Activated T-cell treated with anti-CD3 and anti-CD28 coated beads for 48 hours (primary cell): Measurements from ENCODE around the gene SH3BGRL2.

Source experiments
- DNase-seq: peaks from one replicate; pipeline ENCODE4 v3.0.0-alpha.2; 2020; ENCODE audit warnings: low read depth

Gene SH3BGRL2

DNA sequence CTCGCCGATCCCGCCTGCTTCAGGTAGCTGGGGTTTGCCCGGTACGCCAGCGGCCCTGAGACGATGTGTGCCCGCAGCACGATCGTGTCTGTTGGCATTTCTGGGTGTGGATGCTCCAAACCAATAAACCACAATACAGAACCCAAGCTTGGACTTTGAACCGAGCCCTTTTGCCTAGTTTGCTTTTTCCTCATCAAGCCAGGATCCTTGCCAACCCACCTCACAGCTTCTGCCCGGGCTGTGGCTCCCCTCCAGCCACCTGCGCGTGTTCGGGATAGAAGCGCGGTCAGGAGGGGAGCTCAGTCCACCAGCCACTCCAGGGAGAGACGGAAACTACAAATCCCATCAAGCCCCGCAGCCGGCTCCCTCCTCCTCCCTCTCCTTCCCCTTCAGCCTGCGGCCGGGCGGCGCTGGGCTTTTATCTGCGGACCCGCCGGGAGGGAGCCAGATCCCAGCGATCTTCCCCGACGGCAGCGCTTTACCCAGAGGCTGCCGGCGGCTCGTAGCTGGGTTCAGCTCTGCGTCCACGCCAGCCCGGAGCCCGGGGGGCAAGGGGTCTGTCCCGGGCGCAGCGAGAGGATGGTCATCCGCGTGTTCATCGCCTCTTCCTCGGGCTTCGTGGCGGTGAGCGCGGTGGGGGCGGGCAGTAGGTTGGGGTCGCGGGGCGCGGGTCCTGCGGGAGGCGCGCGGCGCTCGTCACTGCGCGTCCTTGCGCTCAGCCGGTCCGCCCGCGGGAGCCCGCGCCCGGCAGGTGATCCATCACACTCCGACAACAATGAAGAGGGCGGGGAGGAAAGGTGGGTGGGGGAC lies at the start of gene SH3BGRL2:
SH3BGRL2 (plus strand) TSS at position 447 of the 810 bp plus-strand sequence; CDS start at position 580, 133 bp downstream.
- DNase-seq, result peak; percentile 30

- DNase-seq, result no peak
These were observed 46.8 kb upstream of the SH3BGRL2 start for GRCh38 chr6:79584332-79584731.

- no peak for DNase-seq
These were observed 44.6 kb upstream of the SH3BGRL2 start for GRCh38 chr6:79586548-79586947.

DNA sequence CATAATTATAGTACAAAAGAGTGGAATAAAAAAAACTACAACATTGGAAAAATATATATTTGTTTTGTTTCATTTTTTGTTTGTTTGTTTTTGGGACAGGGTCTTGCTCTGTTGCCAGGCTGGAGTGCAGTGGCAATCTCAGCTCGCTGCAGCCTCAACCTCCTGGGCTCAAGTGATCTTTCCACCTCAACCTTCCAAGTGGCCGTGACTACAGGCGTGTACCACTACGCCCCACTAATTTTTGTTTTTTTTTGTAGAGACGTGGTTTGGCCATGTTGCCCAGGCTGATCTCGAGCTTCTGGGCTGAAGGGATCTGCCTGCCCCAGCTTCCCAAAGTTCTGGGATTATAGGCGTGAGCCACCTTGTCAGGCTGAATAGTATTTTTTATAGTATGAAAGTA lies 41.4 kb upstream of the SH3BGRL2 start:
- no peak for DNase-seq

DNA sequence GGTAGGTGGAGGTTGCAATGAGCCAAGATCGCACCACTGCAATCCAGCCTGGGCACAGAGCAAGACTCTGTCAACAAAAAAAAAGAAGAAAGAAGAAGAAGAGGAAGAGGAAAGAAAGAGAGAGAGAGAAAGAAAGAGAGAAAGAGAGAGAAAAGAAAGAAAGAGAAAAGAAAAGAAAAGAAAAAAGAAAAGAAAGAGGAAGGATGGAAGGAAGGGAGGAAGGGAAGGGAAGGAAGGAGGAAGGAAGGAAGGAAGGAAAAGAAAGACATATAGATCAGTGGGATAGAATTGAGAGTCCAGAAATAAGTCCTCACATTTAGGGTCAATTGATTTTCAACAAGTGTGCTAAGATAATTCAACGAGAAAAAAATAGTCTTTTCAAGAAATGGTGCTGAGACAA lies 34.0 kb upstream of the SH3BGRL2 start:
- DNase-seq, result no peak

- no peak for DNase-seq
These were observed 33.1 kb upstream of the SH3BGRL2 start for GRCh38 chr6:79598012-79598411.

DNA sequence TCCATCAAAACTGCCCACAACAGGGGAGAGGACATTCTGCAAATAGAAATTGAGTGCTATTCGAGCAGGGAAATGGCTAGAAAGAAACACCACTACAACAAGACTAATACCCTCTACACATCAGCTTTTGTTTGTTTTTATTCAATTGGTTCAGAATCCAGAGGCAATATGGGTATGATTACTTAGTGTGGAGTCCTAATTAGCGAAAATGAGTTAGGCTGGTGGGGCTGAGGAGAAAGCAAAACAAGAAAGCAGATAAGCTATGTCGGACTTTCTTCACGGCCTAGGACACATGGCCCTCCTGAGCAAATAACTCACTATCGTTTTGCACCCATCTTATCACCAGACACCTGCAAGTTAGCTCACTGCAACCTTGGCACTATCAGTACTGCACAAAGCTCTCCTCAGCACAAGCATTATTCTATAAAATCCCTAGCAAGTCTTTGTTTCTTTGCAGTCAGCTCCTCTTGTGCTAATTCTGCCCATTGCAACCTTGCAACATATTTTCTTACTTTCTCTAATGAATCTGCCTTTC lies 31.3 kb upstream of the SH3BGRL2 start:
- no peak for DNase-seq

- DNase-seq, result no peak
These were observed 30.8 kb upstream of the SH3BGRL2 start for GRCh38 chr6:79600313-79600712.

DNA sequence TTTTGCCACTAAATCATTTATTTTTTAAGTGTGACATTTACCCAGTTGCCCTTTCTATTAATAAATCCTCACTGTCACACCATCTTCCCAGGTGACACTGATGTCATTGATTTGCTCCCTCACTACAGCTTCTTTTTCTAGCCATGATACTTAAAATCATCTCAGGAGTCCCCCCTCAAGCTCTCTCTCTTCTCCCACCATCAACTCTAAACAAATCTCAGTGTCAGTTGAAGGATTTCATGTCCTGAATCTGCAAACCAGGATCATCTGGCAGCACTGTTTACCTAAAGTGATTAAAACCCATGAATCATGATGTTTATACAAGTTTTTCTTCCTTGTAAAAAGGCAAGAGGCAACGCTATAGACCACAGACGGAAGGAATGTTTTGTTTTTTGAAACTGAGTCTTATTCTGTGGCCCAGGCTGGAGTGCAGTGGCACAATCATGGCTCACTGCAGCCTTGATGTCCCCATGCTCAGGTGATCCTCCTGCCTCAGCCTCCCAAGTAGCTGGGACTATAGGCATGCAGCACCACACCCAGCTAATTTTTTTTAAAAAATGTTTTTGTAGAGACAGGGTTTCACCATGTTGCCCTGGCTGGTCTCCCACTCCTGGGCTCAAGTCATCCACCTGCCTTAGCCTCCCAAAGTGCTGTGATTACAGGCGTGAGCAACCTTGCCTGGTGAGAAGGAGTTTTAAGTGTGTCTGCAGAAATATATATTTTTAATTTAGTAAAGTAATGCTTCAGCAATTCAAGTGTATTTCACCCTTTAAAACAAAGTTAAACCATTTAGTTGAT lies 30.1 kb upstream of the SH3BGRL2 start:
- no peak for DNase-seq

DNA sequence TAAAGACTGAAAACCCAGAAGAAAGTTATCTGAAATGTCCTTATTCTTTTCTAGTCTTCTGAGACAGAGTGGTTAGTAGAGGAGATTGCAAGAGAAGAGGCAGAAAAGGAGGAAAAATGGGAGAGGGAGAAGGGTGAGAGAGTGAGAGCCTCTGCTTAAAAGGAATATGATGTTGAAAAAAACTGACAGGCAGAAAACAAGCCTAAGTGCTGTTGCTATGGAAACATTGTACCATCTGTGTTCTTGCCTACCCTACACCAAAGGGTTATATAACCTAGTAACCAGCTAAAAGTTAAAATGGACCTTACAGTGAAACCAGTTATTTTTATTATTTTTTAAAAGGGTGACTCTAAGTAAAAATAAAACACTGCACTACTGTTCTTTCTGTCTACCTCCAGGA lies 28.3 kb upstream of the SH3BGRL2 start:
- DNase-seq, result no peak

GRCh38 chr6:79604583-79605037 lies 26.5 kb upstream of the SH3BGRL2 start:
- DNase-seq, result no peak

DNA sequence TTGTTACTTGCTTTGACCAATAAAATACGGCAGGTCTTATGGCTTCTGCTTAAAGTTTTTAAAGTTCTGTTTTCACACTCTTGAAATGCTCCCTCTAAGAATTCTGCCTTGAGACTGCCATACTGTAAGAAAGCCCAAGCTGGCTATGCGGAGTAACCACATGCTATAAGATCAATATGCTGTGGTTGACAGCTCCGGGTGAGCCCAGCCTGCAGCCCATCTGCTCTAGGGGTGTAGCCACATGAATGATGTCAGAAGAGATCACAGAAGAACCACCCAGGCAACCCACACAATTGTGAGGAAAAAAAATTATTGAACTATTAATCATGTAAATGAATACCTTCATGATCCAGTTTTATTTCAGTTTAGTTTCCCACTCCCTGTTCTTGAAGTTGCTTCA lies 26.1 kb upstream of the SH3BGRL2 start:
- no peak for DNase-seq

GRCh38 chr6:79605968-79606764 lies 25.0 kb upstream of the SH3BGRL2 start:
- no peak for DNase-seq

- no peak for DNase-seq
These were observed 24.1 kb upstream of the SH3BGRL2 start for GRCh38 chr6:79607000-79607399.

DNA sequence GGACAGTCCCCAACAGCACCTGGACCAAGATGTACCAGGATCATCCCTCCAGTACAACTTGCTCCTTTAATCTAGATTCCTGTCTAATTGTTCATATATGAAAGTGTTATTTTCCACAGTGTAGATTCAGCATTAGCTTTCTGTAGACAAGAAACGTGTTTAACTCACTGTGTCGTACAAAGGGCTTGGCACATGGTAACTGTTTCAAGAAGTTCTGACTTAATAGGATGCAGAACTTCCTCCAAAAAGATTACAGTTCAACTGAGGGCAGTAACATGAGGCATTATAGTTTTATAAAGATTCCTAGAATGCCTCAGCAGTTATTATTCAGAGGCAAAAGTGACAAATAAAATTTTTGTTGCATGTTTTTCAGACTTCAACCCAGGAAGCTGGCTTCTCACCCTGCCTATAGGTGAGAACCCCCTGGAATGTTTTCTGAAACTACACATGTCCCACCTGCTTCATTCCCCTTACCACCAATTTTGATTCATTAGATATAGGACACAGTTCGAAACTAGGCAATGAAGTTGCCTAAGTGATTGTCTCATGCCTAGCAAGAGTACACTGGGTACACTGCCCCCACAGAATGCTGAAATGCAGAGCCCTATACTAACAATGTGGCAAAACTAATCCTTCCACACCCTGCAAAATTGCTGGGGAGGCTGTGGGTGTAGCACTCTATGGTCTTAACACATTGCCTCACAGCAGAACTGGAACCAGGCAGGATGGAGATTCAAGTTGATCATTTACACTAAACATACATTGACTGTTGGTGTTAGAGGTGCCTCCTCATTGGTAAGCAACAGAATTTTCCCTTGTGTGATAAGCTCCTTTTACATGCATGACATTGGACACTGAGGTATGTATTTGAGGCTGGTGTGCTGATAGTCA lies 22.6 kb upstream of the SH3BGRL2 start:
- DNase-seq, result no peak

DNA sequence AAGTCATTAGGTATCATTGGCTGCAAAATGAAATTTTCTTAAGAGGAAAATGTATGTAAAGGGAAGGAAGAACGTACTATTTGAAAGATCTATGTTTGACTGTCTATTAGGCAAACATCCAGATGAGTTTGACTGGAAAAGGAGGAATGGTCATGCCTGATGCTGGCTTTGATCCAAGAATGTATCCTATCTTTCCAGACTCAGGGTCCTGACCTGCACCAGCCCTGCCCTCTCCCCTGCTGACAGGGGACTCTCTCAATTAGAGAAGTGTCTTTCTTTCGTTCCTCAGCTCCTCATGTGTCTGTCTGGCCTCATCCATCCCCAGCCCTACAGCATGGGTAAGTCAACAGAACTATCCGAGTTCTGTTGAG lies 21.9 kb upstream of the SH3BGRL2 start:
- DNase-seq, result no peak

- no peak for DNase-seq
These were observed 20.7 kb upstream of the SH3BGRL2 start for GRCh38 chr6:79610306-79611009.

- no peak for DNase-seq
These were observed 18.7 kb upstream of the SH3BGRL2 start for GRCh38 chr6:79612457-79612856.

DNA sequence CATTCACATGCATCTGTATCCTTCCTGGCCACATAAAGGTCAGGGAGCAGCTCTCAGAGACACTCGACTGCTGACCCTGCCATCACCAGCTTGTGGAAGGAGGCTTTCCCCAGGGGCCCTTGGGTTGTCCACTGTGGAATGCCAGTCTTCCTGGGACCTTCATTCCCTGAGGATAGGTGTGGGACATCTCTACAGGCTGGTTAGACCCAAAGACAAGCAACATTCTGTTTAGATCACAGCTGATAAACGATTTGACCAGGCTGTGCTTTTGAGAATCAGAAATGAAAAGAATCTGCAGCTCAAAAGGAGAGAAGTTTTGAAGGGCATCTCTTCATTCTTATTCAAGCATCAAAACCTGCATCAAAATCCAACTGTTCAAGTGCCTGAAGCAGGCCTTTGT lies 18.2 kb upstream of the SH3BGRL2 start:
- DNase-seq, result no peak

DNA sequence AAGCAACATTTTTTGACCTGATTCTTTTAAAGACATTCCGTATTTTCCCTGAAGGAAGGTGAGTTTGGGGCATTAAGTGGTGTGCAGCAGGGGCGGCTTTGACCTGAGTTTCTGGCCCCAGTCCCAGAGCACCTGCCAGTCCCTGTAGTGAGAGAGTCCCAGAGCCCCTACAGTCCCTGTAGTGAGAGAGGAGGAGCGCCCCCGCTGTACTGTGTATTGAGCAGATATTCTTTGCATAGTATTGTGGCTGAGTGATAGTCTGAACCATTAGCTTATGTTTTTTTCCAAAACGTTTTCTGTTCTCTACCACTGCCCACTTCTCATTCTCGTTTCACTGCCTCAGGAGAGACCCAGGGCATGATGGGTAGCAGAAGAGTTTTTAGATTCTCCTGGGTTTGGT lies 17.2 kb upstream of the SH3BGRL2 start:
- no peak for DNase-seq
